GM21825 (cell line): ENCODE results near the gene CPPED1.
"Not testable (repeated sequence)": the region's sequence is repeated elsewhere in the genome, so short reads cannot be mapped to it uniquely, and the experiment has no call there.

Experiments
- ATAC-seq: cut with Tn5 transposase; IDR thresholded peaks from one replicate; pipeline ENCODE4 v1.9.1; 2021; ENCODE audit warnings: mild to moderate bottlenecking, moderate library complexity; ENCODE audit not compliant: unreplicated experiment

The CPPED1 gene

GRCh38 chr16:12771341-12771798, 32.3 kb downstream of the CPPED1 start:
- no peak for ATAC-seq

- no peak for ATAC-seq
These were observed 34.2 kb downstream of the CPPED1 start for GRCh38 chr16:12769525-12769924.

GRCh38 chr16:12767897-12768296, 35.8 kb downstream of the CPPED1 start:
- no peak for ATAC-seq

- ATAC-seq, result no peak
These were observed 36.8 kb downstream of the CPPED1 start for GRCh38 chr16:12766853-12767252.

- not testable (repeated sequence) for ATAC-seq
These were observed 37.5 kb downstream of the CPPED1 start for GRCh38 chr16:12766208-12766607.

GRCh38 chr16:12764813-12765488, 38.7 kb downstream of the CPPED1 start:
- ATAC-seq, result no peak

- no peak for ATAC-seq
These were observed 40.2 kb downstream of the CPPED1 start for GRCh38 chr16:12763517-12763916.

GRCh38 chr16:12760819-12761611, 42.7 kb downstream of the CPPED1 start:
- no peak for ATAC-seq

- no peak for ATAC-seq
These were observed 44.8 kb downstream of the CPPED1 start for GRCh38 chr16:12758670-12759558.

- ATAC-seq, result no peak
These were observed 45.5 kb downstream of the CPPED1 start for GRCh38 chr16:12758031-12758669.

GRCh38 chr16:12757546-12757945, 46.1 kb downstream of the CPPED1 start:
- ATAC-seq, result no peak

GRCh38 chr16:12754824-12755543, 48.7 kb downstream of the CPPED1 start:
- no peak for ATAC-seq

GRCh38 chr16:12753203-12754023, 50.3 kb downstream of the CPPED1 start:
- ATAC-seq, result no peak

GRCh38 chr16:12752159-12752558, 51.5 kb downstream of the CPPED1 start:
- no peak for ATAC-seq

GRCh38 chr16:12750554-12750918, 53.2 kb downstream of the CPPED1 start:
- ATAC-seq, result no peak

GRCh38 chr16:12749076-12749475, 54.6 kb downstream of the CPPED1 start:
- no peak for ATAC-seq

GRCh38 chr16:12747827-12748226, 55.9 kb downstream of the CPPED1 start:
- no peak for ATAC-seq

- no peak for ATAC-seq
These were observed 56.4 kb downstream of the CPPED1 start for GRCh38 chr16:12747261-12747660.

GRCh38 chr16:12744860-12745259, 58.8 kb downstream of the CPPED1 start:
- ATAC-seq, result no peak
